B cell (primary cell): ENCODE results near the gene CCDC178.

Source experiments
- EZH2 ChIP-seq: IDR thresholded peaks from 2 replicates; pipeline ENCODE4 v1.6.1; 2012; ENCODE audit warnings: borderline replicate concordance, low read depth, mild to moderate bottlenecking, moderate library complexity, low read length; ENCODE audit not compliant: insufficient read depth, poor library complexity, severe bottlenecking
- TF ChIP-seq, protein P1 (sequence below): fragments of 200-600 bp; IDR thresholded peaks from one replicate; pipeline ENCODE4 v1.8.0; 2022; ENCODE audit warnings: antibody characterized with exemption, mild to moderate bottlenecking

GRCh38 chr18:32915516-32915915 is 525.0 kb downstream of the CCDC178 start:
- TF ChIP-seq, protein P1, sequence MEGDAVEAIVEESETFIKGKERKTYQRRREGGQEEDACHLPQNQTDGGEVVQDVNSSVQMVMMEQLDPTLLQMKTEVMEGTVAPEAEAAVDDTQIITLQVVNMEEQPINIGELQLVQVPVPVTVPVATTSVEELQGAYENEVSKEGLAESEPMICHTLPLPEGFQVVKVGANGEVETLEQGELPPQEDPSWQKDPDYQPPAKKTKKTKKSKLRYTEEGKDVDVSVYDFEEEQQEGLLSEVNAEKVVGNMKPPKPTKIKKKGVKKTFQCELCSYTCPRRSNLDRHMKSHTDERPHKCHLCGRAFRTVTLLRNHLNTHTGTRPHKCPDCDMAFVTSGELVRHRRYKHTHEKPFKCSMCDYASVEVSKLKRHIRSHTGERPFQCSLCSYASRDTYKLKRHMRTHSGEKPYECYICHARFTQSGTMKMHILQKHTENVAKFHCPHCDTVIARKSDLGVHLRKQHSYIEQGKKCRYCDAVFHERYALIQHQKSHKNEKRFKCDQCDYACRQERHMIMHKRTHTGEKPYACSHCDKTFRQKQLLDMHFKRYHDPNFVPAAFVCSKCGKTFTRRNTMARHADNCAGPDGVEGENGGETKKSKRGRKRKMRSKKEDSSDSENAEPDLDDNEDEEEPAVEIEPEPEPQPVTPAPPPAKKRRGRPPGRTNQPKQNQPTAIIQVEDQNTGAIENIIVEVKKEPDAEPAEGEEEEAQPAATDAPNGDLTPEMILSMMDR = no peak
- TF ChIP-seq EZH2 = no peak
